H9 (cell line): ENCODE measurements around the gene MIPEP. TPM values are rescaled to one million over a fixed set of nuclear protein-coding genes. Genes with fewer than 3 reads are reported as not detected.

Source experiments
- DNase-seq: peaks from one replicate; pipeline ENCODE4 v3.0.0-alpha.2; 2017
- H2AFZ ChIP-seq: one replicate; pipeline ENCODE4 v1.6.1; 2013; ENCODE audit warnings: mild to moderate bottlenecking, low read length, control low read depth, moderate library complexity
- H2AK5ac ChIP-seq: 2 replicates; pipeline ENCODE4 v1.6.1; 2013; ENCODE audit warnings: low read length, control low read depth, mixed read lengths; ENCODE audit not compliant: insufficient read length
- H2BK120ac ChIP-seq: one replicate; pipeline ENCODE4 v1.6.1; 2013; ENCODE audit warnings: low read depth, mild to moderate bottlenecking, low read length, control low read depth, inconsistent platforms; ENCODE audit not compliant: poor library complexity, severe bottlenecking
- H2BK12ac ChIP-seq: 2 replicates; pipeline ENCODE4 v1.6.1; 2013; ENCODE audit warnings: low read length, control low read depth, mixed read lengths, low read depth; ENCODE audit not compliant: insufficient read length
- H2BK15ac ChIP-seq: 2 replicates; pipeline ENCODE4 v1.6.1; 2013; ENCODE audit warnings: low read depth, low read length, control low read depth
- H2BK20ac ChIP-seq: one replicate; pipeline ENCODE4 v1.6.1; 2013; ENCODE audit warnings: low read depth, mild to moderate bottlenecking, low read length, control low read depth, inconsistent platforms; ENCODE audit not compliant: poor library complexity, severe bottlenecking
- H2BK5ac ChIP-seq: 2 replicates; pipeline ENCODE4 v1.6.1; 2013; ENCODE audit warnings: low read length, control low read depth, mixed read lengths; ENCODE audit not compliant: insufficient read length
- H3K14ac ChIP-seq: 2 replicates; pipeline ENCODE4 v1.6.1; 2013; ENCODE audit warnings: low read length, control low read depth; ENCODE audit not compliant: insufficient read depth
- H3K18ac ChIP-seq: 2 replicates; pipeline ENCODE4 v1.6.1; 2013; ENCODE audit warnings: low read depth, mild to moderate bottlenecking, mixed read lengths, low read length, control low read depth; ENCODE audit not compliant: insufficient read length
- H3K23ac ChIP-seq: 2 replicates; pipeline ENCODE4 v1.6.1; 2013; ENCODE audit warnings: low read length, control low read depth, mixed read lengths, low read depth; ENCODE audit not compliant: insufficient read length
- H3K23me2 ChIP-seq: 2 replicates; pipeline ENCODE4 v1.6.1; 2013; ENCODE audit warnings: low read depth, mild to moderate bottlenecking, mixed read lengths, low read length, control low read depth; ENCODE audit not compliant: insufficient read length, poor library complexity, severe bottlenecking
- H3K27ac ChIP-seq: 2 replicates; pipeline ENCODE4 v1.5.1; 2013; ENCODE audit warnings: low read length, control low read depth, mixed read lengths, low read depth; ENCODE audit not compliant: insufficient read length
- H3K27me3 ChIP-seq: 2 replicates; pipeline ENCODE4 v1.6.1; 2013; ENCODE audit warnings: low read length, control low read depth, inconsistent platforms; ENCODE audit not compliant: insufficient read depth
- H3K4ac ChIP-seq: 2 replicates; pipeline ENCODE4 v1.6.1; 2013; ENCODE audit warnings: low read depth, mild to moderate bottlenecking, control low read depth, inconsistent platforms, low read length, moderate library complexity
- H3K4me1 ChIP-seq: 2 replicates; pipeline ENCODE4 v1.6.1; 2013; ENCODE audit warnings: low read length, control low read depth, inconsistent platforms; ENCODE audit not compliant: insufficient read depth
- H3K4me2 ChIP-seq: 2 replicates; pipeline ENCODE4 v1.6.1; 2013; ENCODE audit warnings: low read length, control low read depth, mixed read lengths; ENCODE audit not compliant: insufficient read length, insufficient read depth
- H3K56ac ChIP-seq: 2 replicates; pipeline ENCODE4 v1.6.1; 2013; ENCODE audit warnings: low read depth, mild to moderate bottlenecking, mixed read lengths, low read length, control low read depth; ENCODE audit not compliant: insufficient read length
- H3K79me1 ChIP-seq: 2 replicates; pipeline ENCODE4 v1.6.1; 2013; ENCODE audit warnings: low read depth, mild to moderate bottlenecking, moderate library complexity, low read length, control low read depth, inconsistent platforms; ENCODE audit not compliant: insufficient read depth, poor library complexity, severe bottlenecking
- H3K79me2 ChIP-seq: 2 replicates; pipeline ENCODE4 v1.6.1; 2013; ENCODE audit warnings: low read length, control low read depth, inconsistent platforms; ENCODE audit not compliant: insufficient read depth
- H3K9ac ChIP-seq: 2 replicates; pipeline ENCODE4 v1.6.1; 2013; ENCODE audit warnings: low read length, control low read depth, mixed read lengths; ENCODE audit not compliant: insufficient read length; ENCODE audit errors: extremely low read depth
- H3K9me3 ChIP-seq: one replicate; pipeline ENCODE4 v1.6.1; 2013; ENCODE audit warnings: low read depth, low read length, inconsistent platforms; ENCODE audit not compliant: control insufficient read depth
- H3T11ph ChIP-seq: one replicate; pipeline ENCODE4 v1.6.1; 2013; ENCODE audit warnings: mild to moderate bottlenecking, low read length, control low read depth, inconsistent platforms
- H4K20me1 ChIP-seq: one replicate; pipeline ENCODE4 v1.6.1; 2013; ENCODE audit not compliant: control insufficient read depth, insufficient read length, insufficient read depth
- H4K5ac ChIP-seq: 2 replicates; pipeline ENCODE4 v1.6.1; 2013; ENCODE audit warnings: low read depth, mild to moderate bottlenecking, mixed read lengths, low read length, control low read depth; ENCODE audit not compliant: insufficient read length
- H4K8ac ChIP-seq: replicated peaks from 2 replicates; pipeline ENCODE4 v1.6.1; 2013; ENCODE audit warnings: low read length, control low read depth, mixed read lengths, low read depth; ENCODE audit not compliant: insufficient read length
- H4K91ac ChIP-seq: 2 replicates; pipeline ENCODE4 v1.6.1; 2013; ENCODE audit warnings: low read depth, mild to moderate bottlenecking, moderate library complexity, mixed read lengths, low read length, control low read depth; ENCODE audit not compliant: insufficient read length
- H3K27ac Mint-ChIP-seq, 3 experiments: 2 replicates in 2 of 3; 3 replicates in 1 of 3; pipeline ENCODE4 v1.8.0; 2020 to 2021; ENCODE audit warnings: mixed read lengths in 3 of 3, mild to moderate bottlenecking in 1 of 3, moderate library complexity in 1 of 3
- H3K27me3 Mint-ChIP-seq: 2 replicates; pipeline ENCODE4 v1.8.0; 2021; ENCODE audit warnings: low read depth, mild to moderate bottlenecking, moderate library complexity, mixed read lengths
- H3K36me3 Mint-ChIP-seq, 3 experiments: 2 replicates in 2 of 3; 3 replicates in 1 of 3; pipeline ENCODE4 v1.8.0; 2020 to 2021; ENCODE audit warnings: low read depth in 3 of 3, mixed read lengths in 3 of 3; ENCODE audit not compliant: insufficient read depth in 1 of 3
- H3K4me1 Mint-ChIP-seq, 2 experiments: 2 replicates each; pipeline ENCODE4 v1.8.0; 2020; ENCODE audit warnings: mixed read lengths in 2 of 2
- H3K4me3 Mint-ChIP-seq, 2 experiments: 2 replicates in 1 of 2; 3 replicates in 1 of 2; pipeline ENCODE4 v1.8.0; 2020 to 2021; ENCODE audit warnings: mild to moderate bottlenecking in 2 of 2, mixed read lengths in 2 of 2, moderate library complexity in 1 of 2
- H3K9me3 Mint-ChIP-seq, 2 experiments: 2 replicates in 1 of 2; 3 replicates in 1 of 2; pipeline ENCODE4 v1.8.0; 2020; ENCODE audit warnings: mild to moderate bottlenecking in 2 of 2, mixed read lengths in 2 of 2, moderate library complexity in 1 of 2
- WGBS: extraction: QIAGEN DNeasy Blood & Tissue Kit; methylation state at CpG from one replicate; pipeline ENCODE4 v1.1.7; 2013; ENCODE audit warnings: missing lambda C conversion rate, low lambda C conversion rate, mixed read lengths; ENCODE audit not compliant: insufficient read length; ENCODE audit errors: extremely low coverage; 5-methylcytosine and 5-hydroxymethylcytosine counted together
- total RNA-seq: library from RNA; stranded (reverse); gene quantifications from 2 replicates; pipeline ENCODE4 v1.2.1, GENCODE V29; 2021
- TF ChIP-seq, protein P1 (sequence below): fragments of 200-600 bp; sonication (generic); conservative IDR thresholded peaks from 3 replicates; pipeline ENCODE4 v1.8.0; 2021; ENCODE audit warnings: antibody characterized with exemption, mild to moderate bottlenecking

Gene MIPEP
- total RNA-seq, 1 experiment from 2014 or later = 18.5 TPM

DNA sequence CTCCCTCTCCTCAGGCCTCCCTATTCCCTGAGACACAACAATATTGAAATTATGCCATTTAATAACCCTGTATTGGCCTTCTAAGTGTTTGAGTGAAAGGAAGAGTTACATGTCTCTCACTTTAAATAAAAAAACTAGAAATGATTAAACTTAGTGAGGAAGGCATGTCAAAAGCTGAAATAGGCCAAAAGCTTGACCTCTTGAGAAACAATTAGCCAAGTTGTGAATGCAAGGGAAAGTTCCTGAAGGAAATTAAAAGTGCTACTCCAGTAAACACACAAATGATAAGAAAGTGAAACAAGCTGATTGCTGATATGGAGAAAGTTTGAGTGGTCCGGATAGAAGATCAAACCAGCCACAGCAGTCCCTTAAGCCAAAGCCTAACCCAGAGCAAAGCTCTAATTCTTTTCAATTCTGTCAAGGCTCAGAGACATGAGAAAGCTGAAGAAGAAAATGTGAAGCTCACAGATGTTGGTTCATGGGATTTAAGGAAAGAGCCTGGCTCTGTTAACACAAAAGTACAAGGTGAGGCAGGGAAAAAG is 191.4 kb downstream of the MIPEP start:
- TF ChIP-seq, protein P1, sequence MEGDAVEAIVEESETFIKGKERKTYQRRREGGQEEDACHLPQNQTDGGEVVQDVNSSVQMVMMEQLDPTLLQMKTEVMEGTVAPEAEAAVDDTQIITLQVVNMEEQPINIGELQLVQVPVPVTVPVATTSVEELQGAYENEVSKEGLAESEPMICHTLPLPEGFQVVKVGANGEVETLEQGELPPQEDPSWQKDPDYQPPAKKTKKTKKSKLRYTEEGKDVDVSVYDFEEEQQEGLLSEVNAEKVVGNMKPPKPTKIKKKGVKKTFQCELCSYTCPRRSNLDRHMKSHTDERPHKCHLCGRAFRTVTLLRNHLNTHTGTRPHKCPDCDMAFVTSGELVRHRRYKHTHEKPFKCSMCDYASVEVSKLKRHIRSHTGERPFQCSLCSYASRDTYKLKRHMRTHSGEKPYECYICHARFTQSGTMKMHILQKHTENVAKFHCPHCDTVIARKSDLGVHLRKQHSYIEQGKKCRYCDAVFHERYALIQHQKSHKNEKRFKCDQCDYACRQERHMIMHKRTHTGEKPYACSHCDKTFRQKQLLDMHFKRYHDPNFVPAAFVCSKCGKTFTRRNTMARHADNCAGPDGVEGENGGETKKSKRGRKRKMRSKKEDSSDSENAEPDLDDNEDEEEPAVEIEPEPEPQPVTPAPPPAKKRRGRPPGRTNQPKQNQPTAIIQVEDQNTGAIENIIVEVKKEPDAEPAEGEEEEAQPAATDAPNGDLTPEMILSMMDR = no peak
- no peaks in the 10 kb centered on the region for H3K9me3 Mint-ChIP-seq
- no peaks in the 10 kb centered on the region for H3K79me2 ChIP-seq

More for the DNA sequence above, 191.4 kb downstream of the MIPEP start:
- H3K18ac ChIP-seq = no peak overlapping the region
- Mint-ChIP-seq H3K27me3 (peaks cover 2% of the 10 kb centered on the region; the same call in 1 of the 2 replicates), H3K4me3 (no peak overlapping the region), H3K4me1 (peaks cover 26 to 28% of the 10 kb centered on the region in 2 experiments), H3K27ac (no peak overlapping the region), H3K36me3 (no peaks in the 10 kb centered on the region)
- H3K14ac ChIP-seq = no peak overlapping the region
- no peak overlapping the region for H4K8ac ChIP-seq
- H3K4ac ChIP-seq = no peak overlapping the region
- H2BK15ac ChIP-seq = no peak overlapping the region
- no peak overlapping the region for H3K27ac ChIP-seq
- no peak overlapping the region for H3K23ac ChIP-seq
- H4K5ac ChIP-seq = no peak overlapping the region
- H2AK5ac ChIP-seq = no peak overlapping the region
- no peak overlapping the region for H2BK12ac ChIP-seq
- no peak overlapping the region for H3K56ac ChIP-seq
- no peaks in the 10 kb centered on the region for H4K20me1 ChIP-seq
- H2BK5ac ChIP-seq = no peak overlapping the region
- WGBS = no CpG with 5 or more reads among the region's 1 CpG
- H3K79me1 ChIP-seq = no peaks in the 10 kb centered on the region
- H2BK120ac ChIP-seq = no peak overlapping the region
- H3K4me2 ChIP-seq = no peak overlapping the region
- H2BK20ac ChIP-seq = no peak overlapping the region
- H3T11ph ChIP-seq = no peak overlapping the region
- no peak overlapping the region for H2AFZ ChIP-seq
- H3K27me3 ChIP-seq = no peaks in the 10 kb centered on the region
- H4K91ac ChIP-seq = no peak overlapping the region
- H3K23me2 ChIP-seq = no peaks in the 10 kb centered on the region
- H3K9me3 ChIP-seq = no peaks in the 10 kb centered on the region
- no peaks in the 10 kb centered on the region for H3K4me1 ChIP-seq
- no peak overlapping the region for H3K9ac ChIP-seq
- DNase-seq = no peak
